SKM-1 (cell line): ENCODE measurements around the gene B3GAT1.

Experiments used
- DNase-seq: peaks from one replicate; lab custom pipeline; 2025; ENCODE audit not compliant: unreplicated experiment; lab: John Stamatoyannopoulos, UW

The B3GAT1 gene

GRCh38 chr11:134338068-134338467 lies 74.0 kb downstream of the B3GAT1 start:
- DNase-seq, result no peak

DNA sequence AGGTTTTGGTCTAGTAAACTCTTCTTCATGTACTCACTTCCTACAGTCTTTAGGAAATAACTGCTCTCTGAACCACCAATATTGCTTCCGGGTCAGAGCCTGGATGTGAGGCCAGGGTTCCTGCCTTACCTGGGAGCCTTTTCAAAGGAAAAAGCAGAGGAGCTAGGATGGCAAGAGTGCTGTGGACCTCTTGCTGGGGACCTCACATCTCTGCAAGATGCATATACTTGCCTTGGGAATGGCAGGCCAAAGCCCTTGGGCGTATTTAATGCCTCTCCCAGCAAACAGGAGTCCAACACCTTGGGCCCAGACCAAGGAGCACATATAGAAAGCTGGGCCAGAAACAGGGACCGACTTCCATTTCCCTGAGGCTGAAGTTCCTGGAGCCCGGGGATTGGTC lies 75.0 kb downstream of the B3GAT1 start:
- no peak for DNase-seq

GRCh38 chr11:134334796-134335571 lies 77.1 kb downstream of the B3GAT1 start:
- no peak for DNase-seq

DNA sequence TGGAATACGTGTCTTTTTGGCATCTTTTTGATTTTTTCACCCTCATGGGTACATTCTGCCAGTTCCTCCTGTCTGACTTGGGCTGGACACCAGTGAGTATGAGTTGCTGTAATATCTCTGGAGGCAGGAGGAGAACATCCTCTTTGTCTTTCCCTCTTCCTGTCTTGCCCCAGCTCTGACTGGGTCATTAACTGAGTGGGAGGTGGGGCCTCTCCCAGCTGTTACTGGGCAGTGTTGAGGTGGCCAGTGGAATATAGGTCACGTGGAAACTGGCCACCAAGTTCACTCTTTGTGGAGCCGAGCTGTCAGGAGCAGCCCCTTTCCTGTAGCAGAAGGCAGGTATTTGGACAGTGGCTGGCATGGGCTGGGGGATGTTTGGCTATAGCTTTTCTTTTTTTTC lies 78.1 kb downstream of the B3GAT1 start:
- DNase-seq, result peak; percentile 4

- no peak for DNase-seq
Observed at GRCh38 chr11:134333312-134333711, 78.7 kb downstream of the B3GAT1 start.

DNA sequence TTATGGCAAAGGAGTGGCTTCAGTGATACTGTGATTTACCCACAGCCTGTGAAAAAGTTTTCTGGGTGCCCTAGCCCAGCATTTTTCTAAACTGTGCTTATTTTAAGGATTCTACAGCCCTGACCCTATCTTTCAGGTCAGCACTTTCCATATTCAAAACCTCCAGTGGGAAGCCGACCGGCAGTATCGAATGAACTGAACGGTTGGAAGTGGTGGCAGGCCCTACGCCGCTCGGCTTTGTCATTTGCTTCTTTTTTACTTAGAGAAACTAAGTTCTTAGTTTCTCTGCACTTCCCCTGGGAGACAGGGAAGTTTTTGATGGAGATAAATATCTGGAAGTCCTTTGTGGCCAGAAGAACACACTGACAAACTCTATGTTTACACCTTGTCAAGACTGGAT lies 79.3 kb downstream of the B3GAT1 start:
- DNase-seq, result no peak

- DNase-seq, result no peak
Observed at GRCh38 chr11:134332189-134332631, 79.8 kb downstream of the B3GAT1 start.

DNA sequence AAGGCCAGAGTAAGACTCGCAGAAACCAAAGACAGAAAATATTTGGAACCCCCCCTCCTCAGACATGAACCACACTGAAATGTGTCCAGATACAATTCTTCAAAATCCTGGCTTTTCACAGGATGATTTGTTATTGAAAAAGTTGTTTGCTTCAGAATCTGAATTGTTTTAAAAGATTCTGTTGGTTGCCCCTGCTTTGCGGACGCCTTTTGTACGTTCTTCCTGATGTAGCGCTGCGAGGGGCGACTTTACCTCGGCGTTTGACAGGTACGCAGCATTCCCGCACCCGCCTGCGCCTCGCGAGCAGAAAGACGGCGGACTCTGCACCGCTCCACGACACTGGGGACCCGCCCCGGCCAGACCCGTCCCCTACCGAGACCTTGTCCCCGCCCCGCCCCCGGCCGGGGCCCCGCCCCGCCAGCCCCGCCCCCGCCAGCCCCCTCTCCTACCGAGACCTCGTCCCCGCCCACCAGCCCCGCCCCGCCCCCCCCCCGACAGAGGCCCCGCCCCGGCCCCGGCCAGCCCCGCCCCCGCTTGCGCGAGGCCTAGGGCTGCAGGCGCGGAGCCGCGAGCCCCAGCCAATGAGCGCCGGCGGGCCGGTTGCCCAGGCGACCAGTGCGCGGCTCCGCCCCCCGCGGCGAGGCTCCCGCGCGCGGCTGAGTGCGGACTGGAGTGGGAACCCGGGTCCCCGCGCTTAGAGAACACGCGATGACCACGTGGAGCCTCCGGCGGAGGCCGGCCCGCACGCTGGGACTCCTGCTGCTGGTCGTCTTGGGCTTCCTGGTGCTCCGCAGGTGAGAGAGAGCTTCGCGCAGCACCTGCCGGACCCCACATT lies 80.5 kb downstream of the B3GAT1 start, which contains the start of gene GLB1L2:
GLB1L2 (plus strand) TSS at position 635 of the 835 bp plus-strand sequence; CDS start at position 709, 74 bp downstream.
- DNase-seq, result peak; percentile 79

DNA sequence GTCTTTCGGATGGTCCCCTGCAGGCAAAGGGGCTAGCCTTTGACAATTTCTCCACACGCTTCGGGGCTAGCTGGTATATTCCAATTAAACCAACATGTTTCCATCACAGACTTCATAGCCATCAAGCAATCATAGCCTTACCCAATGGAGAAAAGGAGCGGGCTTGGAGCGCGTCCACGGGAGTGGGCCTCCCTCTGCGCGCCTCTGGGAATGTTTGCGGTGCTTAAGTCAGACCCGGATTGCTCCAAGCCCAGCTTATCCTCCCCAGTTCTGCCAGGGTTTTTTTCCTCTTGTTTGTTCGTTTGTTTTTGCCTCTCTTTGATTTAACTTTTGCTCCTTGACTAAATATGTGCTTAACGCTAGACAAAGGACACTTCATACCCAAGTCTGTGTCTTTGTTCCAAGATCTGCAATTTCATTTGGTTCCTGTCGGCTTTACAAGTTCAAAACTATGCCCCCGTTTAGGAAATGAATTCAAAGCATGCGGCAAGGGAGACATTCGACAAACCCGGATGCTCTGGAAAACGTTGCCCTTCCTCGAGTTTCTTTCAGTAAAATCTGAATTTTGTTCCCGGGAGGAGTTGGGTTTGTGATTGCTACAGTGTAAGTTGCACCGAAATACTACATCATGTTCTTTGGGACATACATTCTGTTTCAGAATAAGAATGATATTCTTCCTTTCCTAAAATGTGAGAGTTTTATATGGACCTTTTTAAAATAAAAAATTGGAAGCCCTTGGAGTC lies 81.3 kb downstream of the B3GAT1 start:
- no peak for DNase-seq
